GM12872 (cell line): ENCODE measurements around the gene TBC1D30.

Source experiments
- CTCF ChIP-seq: IDR thresholded peaks from 3 replicates; pipeline ENCODE4 v1.5.1; 2011; ENCODE audit warnings: low read depth, mild to moderate bottlenecking, low read length, moderate library complexity; ENCODE audit not compliant: insufficient read depth

The TBC1D30 gene

DNA sequence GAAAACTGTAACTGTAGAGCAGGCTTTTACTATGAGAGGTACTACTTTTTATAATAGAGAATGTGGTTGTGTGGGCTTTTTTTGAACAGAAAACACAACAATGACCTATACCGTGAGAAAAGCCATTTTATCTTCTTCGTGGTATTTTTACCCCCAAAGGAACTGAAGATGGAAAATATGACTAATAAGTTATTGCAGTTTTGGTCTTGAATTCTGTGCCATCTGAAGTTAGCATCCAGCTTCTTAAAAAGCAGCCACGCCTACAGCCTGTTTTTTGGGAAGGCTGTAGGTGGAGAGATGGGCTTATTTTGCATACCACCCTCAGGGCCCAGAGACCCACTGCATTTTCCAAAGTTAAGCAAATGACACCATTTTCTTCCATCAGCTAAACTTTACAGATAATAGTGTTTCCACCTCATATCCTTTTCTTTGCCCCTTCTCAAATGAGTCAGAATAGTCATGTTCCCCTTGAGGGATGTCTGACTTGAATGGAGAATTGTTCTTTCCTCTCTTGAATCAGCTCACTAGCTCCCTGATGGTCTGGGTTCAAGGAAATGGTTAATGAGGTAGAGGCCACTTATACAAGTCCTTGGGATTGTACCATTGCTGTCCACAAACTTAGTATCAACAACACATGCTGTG is 53.0 kb downstream of the TBC1D30 start:
- TF ChIP-seq CTCF: no peak

DNA sequence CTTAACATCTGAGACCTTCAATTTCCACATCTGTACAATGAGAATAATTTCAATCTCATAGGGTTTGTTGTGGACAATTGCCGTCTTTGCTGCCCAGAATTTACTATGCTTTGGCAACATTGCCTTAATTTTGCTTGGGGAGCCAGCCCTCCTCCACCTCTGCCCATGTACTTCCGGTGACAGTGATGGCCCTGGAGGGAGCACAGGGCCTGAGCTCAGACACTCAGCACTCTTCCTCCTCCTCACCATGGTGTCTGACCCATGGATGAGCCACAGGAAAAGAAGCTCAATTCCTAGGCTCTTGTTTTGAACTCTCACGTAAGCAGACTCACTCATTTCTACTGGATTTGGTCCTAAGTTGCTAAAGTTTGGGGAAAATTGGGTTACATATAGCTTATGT is 58.2 kb downstream of the TBC1D30 start:
- no peak for TF ChIP-seq CTCF

DNA sequence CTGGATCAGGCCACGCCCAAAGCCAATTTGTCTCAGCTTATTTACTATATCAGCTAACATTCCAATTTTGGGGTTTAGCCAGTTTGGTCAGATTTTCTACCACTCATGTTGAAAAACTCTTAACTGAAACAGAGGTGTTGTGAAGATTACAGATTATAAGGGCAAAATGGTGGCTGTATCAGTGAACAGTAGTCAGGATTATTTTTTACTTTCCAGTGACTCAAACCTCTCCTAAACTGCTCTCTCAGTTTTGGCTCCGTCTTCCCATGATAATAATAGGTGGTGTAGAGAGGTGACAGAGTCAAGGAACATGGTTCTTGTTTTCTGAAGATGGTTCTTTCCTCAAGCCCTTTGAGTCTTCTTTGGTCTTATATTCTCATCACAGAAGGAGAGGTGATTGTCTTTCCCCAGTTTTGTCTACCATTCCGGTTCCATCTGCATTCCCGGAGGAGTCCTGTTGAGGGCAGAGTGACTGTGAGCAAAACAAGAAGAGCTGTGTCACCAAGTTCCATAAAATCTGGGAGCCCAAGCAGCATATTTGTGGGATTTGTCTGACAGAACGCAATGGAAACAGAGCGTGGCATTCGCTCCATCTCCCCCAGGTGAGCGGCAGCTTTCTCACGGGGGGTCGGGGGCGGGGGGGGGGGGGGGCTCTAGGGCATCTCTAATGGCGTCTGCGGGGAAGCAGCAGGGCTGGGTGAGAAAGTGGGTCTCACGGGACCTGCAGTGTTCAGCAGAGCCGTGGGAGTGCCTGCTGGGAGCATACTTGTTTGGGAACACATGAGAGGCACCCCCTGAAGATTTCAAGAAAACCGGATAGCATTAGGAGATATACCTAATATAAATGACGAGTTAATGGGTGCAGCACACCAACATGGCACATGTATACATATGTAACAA is 59.1 kb downstream of the TBC1D30 start:
- TF ChIP-seq CTCF: no peak

GRCh38 chr12:64884164-64884542 is 59.7 kb downstream of the TBC1D30 start:
- TF ChIP-seq CTCF: no peak

- no peak for TF ChIP-seq CTCF
Observed at GRCh38 chr12:64884728-64885127, 60.3 kb downstream of the TBC1D30 start.

DNA sequence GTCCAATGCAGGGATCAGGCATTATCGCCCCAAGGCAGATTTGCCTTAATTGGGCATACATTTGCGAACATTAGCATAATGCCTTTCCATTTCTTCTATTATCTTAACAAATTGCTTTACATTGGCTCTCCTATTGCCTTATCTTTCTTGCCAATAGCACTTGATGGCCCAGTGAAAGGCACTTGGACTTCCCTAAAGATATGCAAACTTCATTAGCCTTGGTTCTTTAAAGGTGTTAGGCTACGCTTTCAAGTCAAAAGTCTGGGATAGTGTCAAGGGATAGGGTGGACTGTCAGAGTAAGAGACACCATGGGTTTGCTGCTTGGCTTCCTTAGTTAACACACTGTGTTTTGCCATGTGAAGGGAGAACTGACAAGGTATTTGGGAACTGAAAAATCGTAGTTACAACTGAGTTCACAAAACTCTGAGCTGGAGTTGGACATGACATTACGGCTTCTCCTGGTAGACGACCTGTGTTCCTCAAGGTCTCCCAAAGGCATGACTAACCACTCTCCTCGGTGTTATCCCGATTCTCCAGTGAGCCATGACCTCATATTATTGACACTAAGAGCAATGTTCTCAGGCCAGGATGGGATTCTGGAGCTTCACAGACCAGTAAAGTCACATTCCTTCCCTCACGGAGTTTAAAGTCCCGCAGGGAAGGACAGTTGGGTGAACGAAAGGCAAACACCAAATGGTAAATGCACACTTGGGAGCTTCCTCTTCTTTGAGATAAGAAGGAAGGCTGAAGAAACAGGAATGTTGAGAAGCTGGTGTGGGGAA is 65.2 kb downstream of the TBC1D30 start:
- no peak for TF ChIP-seq CTCF

- TF ChIP-seq CTCF: peak; percentile 70
Observed at GRCh38 chr12:64890873-64891468, 66.5 kb downstream of the TBC1D30 start.
